ENCODE results near the gene FHOD3.
A peak's percentile ranks its signal among the peaks of the same experiment; 100 is the strongest.

FHOD3 gene

DNA sequence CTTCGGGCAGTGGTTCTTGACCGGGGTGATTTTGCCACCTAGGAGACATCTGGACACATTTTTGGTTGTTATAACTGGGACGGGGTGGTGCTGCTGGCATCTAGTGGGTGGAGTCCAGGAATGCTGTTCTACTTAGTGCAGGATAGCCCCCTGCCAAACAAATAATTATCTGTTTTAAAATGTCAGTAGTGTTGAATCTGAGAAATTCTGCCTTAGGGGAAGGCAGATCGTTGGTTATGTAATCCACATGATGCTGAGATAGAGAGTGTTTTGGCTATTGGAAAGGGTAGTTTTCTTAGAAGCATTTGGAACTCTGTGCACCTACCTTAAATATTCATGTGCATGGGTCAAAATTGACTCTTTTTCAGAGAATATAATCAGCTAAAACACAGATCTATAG is 332.3 kb downstream of the FHOD3 start:
- no peak overlapping the region for H3K4me3 ChIP-seq (ENCODE audit: low read depth, low read length)
- DNase-seq (ENCODE audit: low read depth) = no peak
- TF ChIP-seq, protein P1, sequence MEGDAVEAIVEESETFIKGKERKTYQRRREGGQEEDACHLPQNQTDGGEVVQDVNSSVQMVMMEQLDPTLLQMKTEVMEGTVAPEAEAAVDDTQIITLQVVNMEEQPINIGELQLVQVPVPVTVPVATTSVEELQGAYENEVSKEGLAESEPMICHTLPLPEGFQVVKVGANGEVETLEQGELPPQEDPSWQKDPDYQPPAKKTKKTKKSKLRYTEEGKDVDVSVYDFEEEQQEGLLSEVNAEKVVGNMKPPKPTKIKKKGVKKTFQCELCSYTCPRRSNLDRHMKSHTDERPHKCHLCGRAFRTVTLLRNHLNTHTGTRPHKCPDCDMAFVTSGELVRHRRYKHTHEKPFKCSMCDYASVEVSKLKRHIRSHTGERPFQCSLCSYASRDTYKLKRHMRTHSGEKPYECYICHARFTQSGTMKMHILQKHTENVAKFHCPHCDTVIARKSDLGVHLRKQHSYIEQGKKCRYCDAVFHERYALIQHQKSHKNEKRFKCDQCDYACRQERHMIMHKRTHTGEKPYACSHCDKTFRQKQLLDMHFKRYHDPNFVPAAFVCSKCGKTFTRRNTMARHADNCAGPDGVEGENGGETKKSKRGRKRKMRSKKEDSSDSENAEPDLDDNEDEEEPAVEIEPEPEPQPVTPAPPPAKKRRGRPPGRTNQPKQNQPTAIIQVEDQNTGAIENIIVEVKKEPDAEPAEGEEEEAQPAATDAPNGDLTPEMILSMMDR (IDR thresholded peaks at IDR 0.05; ENCODE audit: insufficient read depth, low read depth, low read length, missing control alignments) = no peak

DNA sequence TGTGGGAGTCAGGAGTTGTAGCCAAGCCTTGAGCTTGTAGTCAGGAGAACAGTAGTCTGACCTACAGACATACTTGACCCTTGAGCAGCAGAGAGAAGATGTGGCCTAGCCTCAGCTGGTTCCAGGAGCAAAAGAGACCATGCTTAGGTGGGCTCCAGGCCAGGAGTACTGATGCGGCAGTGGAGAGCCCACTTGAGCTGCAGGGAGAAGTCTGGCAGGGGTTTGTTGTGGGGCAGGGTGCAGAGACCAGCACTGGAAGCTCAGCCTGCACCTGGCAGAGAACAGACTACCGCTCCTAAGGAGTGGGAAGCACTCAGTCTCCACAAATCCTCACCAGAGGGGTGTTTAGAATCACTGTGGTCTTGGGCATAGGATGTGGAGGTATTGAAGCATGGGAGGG is 333.4 kb downstream of the FHOD3 start:
- DNase-seq (ENCODE audit: low read depth) = no peak
- TF ChIP-seq, protein P1 (IDR thresholded peaks at IDR 0.05; ENCODE audit: insufficient read depth, low read depth, low read length, missing control alignments) = no peak

GRCh38 chr18:36633961-36634412 is 336.5 kb downstream of the FHOD3 start:
- peak; percentile 62 for DNase-seq (ENCODE audit: low read depth)
- no peak overlapping the region for H3K4me3 ChIP-seq (ENCODE audit: low read depth, low read length)
- TF ChIP-seq, protein P1 (IDR thresholded peaks at IDR 0.05; ENCODE audit: insufficient read depth, low read depth, low read length, missing control alignments) = no peak

More for the DNA sequence above, 333.4 kb downstream of the FHOD3 start:
- no peak overlapping the region for H3K4me3 ChIP-seq (ENCODE audit: low read depth, low read length)

GRCh38 chr18:36634573-36635216 is 337.2 kb downstream of the FHOD3 start:
- H3K4me3 ChIP-seq (ENCODE audit: low read depth, low read length) = no peak overlapping the region
- TF ChIP-seq, protein P1 (IDR thresholded peaks at IDR 0.05; ENCODE audit: insufficient read depth, low read depth, low read length, missing control alignments) = no peak
- no peak for DNase-seq (ENCODE audit: low read depth)

- peak; percentile 69 for DNase-seq (ENCODE audit: low read depth)
- H3K4me3 ChIP-seq (ENCODE audit: low read depth, low read length) = no peak overlapping the region
- TF ChIP-seq, protein P1 (IDR thresholded peaks at IDR 0.05; ENCODE audit: insufficient read depth, low read depth, low read length, missing control alignments) = no peak
Observed at GRCh38 chr18:36635414-36636096, 338.0 kb downstream of the FHOD3 start.

GRCh38 chr18:36636237-36636817 is 338.8 kb downstream of the FHOD3 start:
- DNase-seq (ENCODE audit: low read depth) = peak; percentile 50

More at GRCh38 chr18:36636237-36636817, 338.8 kb downstream of the FHOD3 start:
- H3K4me3 ChIP-seq (ENCODE audit: low read depth, low read length) = no peak overlapping the region
- TF ChIP-seq, protein P1 (IDR thresholded peaks at IDR 0.05; ENCODE audit: insufficient read depth, low read depth, low read length, missing control alignments) = no peak
